GM19397 (cell line): ENCODE results near the gene ZNF280D.

Source experiments
- ATAC-seq: cut with Tn5 transposase; IDR thresholded peaks from one replicate; pipeline ENCODE4 v1.9.1; 2021; ENCODE audit warnings: mild to moderate bottlenecking, moderate library complexity; ENCODE audit not compliant: unreplicated experiment

The ZNF280D gene

DNA sequence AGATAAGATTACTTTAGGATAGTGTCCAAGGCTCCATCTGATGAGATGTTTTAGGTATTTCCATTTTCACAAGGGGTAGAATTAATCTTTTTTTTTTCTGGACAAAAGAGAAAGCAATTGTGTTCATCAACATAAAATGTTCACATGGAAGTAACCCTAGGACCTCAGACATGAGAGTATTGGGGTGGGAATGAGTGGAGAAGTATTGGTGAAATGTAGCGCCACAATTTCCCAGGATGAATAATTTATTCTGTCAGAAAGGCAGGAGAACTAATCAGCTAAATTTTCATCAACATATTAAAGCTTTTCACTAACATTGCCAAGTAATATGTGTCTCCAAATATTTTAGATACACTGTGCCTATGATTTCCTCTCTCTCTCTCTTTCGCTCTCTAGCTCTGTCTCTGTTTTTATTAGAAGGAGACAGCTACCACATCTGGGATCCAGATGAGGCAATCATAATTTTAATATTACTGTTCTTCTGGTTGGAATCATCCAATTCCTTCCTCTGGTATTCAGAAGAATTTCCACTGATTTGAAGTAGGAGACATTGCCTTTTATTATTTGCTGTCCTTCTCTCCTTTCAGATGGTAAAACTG is 21.6 kb upstream of the ZNF280D start:
- ATAC-seq, result no peak

DNA sequence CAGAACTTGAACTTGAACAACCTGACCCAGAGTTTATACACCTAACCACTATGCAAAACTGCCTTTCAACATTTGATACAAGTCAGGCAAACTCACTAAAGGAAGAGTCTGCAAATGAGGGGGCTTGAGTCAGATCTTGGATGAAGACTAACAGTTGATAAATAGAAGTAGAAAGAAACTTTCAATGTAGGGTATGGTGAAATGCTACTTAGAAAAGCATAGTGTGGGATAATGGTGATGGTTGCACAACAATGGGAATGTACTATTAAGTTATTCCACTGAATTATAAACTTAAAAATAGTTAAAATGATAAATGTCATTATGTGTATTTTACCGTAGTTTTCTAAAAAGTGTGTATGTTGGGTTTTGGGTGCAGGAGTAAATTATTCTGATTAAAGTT is 19.7 kb upstream of the ZNF280D start:
- no peak for ATAC-seq

DNA sequence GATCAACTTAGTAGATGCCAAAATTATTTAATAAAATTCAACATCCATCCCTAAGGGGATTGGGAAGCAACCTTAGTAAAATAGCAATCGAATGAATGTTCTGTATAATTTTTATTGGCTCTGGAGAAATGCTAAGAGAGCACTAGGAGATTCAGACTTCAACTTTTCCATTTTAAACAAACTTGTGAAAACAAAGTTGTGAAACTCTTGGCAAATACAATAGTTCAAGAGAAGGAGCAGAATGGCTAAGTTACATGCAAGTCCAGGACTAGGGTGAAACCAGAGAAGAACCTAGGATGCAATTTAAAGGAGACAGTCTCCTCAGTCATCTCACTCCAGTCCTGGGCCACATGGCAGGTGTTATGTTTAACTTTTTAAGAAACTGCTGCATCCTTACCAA is 16.7 kb upstream of the ZNF280D start:
- no peak for ATAC-seq

DNA sequence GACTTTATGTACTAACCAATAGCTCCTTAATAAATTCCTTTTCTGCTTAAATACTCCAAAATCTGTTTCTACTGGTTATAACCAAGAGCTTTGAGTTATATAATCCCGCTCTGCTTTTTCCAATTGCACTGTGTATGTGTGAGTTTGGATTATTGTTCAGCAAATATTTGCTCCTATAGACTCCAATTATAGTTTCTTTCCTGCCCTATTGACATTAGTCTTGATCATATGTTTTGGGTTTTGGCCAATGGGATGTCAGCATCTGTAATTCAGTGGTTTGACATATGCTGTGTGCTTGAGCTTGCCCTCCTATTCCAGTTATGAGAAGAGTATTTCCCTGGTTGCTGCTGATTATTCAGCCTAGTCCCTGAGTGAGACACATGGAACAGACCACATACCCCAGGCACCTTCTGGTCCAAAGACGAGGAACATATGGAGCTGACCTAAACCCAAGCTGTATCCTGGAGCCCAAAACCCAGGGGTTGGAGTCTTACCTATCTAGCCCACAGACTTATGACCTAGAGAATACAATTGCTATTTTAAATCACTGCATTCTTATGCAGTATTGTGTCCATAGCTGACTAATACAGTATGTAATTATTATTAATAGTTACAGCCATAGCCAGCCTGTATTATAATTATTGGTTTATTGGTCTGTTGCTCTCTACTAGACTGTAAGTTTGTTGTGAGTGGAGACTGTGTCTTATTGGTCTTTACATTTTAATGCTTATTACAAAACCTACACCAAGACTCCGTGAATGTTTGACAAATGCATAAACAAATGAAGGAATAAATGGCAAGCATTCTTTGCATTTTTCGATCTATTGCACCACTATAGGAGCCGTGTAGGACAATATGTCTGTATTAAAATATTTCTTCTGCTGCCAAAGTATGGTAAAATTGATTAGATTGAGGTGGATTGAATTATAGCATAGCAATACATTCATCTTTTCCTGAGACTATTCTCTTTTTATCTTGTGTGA is 11.7 kb upstream of the ZNF280D start:
- no peak for ATAC-seq

DNA sequence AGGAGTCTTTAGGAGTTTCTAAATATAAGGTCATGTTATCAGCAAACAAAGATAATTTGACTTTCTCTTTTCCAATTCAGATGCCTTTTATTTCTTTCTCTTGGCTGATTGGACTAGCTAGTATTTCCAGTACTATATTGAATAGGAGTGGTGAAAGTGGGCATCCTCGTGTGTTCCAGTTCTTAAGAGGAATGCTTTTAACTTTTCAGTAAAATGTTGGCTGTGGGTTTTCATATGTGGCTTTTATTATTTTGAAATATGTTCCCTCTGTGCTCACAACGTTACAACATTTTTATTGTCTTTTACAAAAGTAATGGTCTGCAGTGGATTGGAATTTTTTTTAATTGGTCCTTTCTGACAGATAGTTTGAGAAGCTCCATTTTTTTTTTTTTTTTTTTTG is 8.2 kb upstream of the ZNF280D start:
- no peak for ATAC-seq

DNA sequence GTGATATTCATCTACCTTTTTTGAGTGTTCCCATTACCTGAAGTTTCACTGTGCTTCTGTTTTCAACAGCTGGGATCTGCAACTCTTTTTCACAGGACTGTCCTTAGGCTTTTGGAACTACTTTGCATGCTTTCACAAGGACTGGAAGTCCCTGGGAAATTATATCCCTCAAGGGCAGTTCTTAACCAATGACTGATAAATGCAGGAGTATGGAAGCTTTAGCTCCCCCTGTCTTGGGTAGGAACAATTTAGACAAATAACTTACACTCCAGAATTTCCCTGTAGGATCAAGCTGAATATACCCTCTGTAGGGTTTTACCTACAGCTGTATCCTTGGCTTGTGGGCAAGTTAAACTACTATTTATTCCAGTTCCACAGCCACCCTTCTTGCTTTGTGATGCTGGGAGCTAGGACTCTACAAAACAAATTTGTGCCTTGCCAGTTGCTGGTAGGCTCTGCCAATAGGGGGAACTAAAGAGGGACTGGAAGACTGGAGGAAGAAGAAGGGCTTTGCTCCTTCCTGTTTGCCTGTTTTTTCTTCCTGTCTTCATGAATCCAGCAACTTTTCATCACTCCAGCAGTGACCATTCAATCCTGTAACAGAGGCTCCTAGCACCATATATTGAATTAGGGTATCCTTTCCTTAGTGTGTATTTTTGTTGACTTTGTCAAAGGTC is 6.8 kb upstream of the ZNF280D start:
- ATAC-seq, result no peak

DNA sequence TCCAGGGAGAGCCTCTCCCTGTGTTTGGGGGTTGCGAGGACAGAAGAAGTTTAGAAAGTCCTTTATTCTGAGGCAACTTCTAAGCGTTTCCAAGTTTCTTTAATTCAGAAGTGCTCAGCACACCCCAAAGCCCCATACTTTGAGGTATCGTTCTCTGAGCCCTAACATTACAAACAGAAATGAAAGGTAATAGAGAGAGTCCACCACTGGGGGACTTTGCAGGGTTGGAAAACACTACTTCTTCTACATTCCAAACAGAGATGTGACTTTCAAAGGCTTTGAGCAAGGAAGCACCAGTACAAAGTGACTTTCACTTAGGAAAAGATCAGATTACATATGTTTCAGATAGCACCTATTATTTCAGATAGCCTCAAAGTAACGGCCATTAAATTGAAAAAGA is 6.2 kb upstream of the ZNF280D start:
- no peak for ATAC-seq

DNA sequence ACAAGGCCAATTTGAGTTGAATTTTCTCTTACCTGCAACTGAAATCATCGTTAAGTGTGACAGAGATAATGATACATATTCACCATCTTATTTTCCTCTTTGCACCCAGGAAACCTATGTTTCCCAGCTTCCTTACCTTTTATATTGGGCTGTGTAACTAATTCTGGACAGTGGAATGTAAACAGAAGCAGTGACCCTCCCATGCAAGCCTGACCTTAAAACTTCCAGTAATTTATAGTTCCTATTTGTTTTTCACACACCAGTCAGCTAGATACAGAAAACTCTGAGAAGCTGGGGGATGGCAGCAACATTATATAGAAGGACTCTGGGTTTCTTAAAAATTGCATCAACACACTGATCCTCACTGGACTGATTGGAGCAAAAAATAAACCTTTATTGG is 4.5 kb upstream of the ZNF280D start:
- no peak for ATAC-seq

DNA sequence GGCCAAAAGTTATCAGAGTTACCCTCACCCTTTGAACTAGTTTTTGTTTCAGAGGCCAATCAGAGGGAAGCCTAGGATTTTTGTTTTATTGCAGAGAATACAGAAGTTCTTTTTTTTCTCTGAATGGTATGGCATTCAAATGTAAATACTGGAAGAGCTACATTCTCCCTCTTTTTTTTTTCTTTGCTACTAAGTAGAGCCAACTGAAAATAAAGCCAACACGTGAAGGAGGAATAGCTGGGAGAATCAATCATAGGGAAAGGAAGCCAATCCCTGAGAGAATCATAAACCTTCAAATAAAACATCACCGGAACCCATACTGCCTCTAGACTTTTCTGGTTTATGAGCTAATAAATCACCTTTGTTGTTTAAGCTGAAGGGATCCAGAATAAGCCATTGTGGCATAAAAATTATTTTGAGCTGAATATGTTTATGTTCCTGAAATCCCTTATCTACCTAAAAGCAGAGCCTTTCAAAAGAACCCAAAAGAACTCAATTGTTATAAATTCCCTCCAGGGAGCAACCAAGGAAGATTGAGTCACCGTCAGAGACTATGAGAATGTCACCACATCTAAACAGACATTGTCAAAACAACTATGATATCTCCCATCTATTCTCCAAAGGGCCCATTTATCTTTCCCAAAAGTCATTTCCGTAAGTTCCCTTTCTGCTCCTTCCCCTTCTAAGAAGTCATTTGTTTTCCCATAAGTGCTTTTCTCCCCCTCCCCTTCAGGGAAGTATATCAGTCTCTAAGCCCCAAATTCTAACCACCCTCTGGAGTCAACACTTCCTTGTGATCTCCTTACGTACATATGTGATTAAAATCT is 3.8 kb upstream of the ZNF280D start:
- no peak for ATAC-seq

DNA sequence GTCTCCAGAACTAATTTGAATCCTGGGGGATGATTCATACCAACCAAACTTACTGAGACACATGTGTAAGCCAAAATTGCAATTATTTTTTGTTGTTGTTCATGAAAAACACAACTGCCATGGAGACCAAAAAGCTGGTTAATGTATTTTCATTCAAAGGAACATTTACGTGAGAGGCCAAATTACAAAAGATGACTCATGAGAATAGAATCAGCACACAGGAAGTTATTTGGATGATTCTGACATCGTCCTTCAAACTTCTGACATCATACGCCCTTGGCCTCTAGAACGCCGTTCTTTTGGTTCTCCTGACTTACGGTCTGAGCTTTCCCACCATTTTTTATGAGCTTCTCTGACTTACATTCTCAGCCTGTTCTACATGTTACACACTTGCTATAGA is 3.0 kb upstream of the ZNF280D start:
- ATAC-seq, result no peak

DNA sequence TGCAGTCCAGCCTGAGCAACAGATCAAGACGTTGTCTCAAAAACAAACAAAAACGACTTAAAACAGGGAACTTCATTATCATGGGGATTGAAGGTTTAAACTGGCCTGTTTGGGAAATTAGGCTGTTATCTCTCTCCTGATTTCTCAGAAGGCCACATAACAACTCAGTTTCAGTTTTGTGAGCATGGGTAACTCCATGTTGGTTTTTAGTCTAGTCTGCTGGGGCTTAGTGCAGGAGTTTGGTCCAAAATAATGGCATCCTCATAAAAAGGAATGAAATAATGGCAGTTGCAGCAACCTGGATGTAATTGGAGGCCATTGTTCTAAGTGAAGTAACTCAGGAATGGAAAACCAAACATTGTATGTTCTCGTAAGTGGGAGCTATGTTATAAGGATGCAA is 2.3 kb upstream of the ZNF280D start:
- no peak for ATAC-seq

DNA sequence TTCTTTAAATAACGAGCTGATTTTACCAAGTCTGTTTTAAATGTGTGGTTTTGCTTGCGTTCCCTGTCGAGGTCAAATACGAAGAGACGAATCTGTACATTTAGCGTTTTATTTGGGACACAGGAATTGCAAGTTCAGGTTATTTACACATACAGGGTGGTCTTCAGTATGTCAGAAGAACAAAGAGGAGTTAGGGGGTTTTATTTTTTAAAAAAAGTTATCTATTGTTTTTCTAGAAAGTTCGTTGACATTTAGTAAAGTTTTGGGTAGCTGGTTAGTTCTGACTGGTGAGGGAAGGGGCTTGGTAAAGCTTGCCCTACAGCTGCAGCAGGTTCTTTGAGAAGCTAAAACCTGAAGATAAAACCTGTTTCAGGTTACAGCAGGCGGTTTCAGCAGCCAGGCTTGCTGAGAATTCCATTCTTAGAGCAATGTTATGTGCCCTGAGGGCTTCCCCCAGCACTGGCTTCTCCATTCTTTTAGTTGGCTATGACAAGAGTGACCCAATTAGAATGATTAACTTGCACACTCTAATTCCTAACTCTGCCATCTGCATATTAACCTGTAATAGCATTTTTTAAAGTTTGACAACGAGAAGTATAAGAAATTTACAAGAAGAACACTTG is 815 bp upstream of the ZNF280D start:
- no peak for ATAC-seq

DNA sequence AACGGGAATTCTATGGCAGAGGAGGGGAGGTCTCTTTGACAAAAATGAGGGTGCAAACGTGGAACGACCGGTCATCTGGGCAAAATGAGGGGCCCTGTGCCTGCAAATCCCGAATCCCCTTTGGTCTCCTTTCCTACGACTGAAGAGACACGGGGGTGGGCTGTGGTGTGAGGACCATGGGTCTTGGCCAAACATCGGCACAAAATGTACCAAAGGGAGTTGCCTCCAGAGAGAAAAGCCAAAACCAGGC is 498 bp downstream of the ZNF280D start:
- ATAC-seq, result no peak

DNA sequence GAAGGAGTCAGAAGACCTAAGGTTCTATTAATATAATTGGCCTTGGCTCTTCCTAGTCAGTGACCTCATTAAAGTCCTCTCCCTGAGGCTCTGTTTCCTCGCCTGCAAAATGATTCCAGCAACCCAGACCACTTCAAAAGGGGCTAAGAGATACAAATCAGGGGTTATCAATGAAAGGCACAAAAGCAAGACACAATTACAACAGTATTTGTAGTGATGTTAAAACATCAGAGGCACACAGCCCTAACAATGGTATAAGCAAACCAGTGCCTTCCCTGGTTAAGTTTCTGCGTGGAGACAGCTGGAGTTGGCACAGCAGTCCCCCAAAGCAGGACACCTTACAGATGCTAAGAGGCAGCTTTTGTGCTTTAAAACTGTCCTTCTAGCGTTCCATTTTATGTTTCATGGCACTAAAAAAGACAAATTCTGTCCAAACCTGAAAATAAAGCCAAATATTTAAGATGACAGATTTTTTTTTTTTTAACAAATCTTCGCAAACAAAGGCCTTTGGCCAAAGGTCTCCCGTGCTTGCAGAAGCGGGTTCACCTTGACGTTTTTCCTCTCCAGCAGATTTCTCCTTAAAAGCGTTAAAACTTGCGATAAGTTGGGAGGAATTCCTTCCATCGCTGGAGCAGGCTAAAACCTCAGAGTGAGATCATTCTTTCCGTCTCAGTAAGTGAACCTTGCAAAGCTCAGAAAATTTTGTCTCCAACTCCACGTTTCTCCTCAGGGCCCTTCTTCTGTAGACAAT is 999 bp downstream of the ZNF280D start:
- no peak for ATAC-seq

DNA sequence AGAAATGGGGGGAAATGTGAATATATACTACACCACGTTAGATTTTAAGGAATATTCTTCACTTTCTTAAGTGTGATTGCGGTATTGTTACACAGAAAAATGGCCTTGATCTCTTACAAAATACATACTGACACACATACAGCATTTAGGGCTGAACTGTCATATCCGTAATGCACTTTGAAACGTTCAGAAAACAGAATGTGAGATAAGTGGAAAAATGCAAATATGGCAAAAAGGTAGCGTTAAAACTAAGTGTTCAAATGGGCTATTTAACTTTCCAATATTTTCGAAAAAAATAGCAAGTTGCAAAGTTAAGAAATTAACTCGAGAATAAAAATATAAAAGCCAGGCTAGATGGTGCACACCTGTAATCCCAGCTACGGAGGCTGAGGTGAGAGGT is 1.8 kb downstream of the ZNF280D start:
- no peak for ATAC-seq

DNA sequence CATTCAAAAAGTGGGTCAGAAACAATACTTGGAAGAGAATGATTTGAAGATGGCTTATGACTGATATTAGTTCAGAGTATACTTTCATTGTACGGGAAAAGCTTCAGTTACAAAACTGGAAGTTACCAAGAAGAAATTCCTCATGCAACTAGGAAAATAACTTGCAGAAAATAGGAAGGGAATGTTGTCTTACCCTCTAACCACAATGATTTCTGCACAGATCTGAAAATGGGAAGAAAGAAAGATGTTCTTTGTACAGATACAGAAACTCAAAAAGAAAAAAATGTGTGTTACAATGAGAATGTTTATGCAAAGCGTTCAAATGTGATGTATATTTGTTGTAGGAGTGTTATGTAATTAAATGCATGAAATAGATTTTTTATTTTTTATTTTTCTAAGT is 3.7 kb downstream of the ZNF280D start:
- ATAC-seq, result no peak

DNA sequence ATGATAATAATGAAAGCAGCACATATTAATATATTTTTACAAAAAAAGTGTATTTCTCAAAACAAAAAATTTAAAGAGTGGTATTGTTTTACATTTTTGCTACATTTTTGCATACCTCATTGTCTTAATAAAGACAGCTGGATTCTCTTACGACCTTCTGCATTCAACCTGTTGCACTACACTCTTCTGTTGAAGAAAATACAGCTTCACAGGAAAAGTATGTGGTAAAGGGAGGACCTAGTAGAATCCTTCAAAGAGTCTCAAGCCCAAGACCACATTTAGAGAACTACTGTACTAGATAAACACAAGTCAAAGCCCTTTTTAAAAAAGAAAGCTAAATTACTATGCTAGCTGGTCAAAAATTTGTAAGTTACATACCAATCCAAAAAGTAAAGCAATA is 7.9 kb downstream of the ZNF280D start:
- ATAC-seq, result no peak

DNA sequence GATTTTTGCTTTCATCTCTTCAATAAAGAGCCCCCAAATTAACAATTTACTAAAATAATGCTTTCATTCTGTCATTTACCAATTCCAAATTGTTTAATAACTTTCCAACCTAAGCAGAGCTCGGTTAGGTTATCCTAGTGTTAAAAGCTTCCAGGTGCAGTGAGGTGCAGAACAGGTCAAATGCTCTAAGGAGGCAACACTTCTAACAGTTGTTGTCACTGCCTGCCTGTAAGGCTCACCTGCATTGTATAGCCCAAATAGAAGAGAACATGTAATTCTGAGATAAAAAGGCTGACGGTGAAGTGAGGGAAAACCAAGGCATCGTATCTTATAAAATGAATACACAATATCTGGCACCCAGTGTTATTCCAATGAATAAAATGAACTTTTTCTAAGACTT is 9.1 kb downstream of the ZNF280D start:
- ATAC-seq, result no peak

DNA sequence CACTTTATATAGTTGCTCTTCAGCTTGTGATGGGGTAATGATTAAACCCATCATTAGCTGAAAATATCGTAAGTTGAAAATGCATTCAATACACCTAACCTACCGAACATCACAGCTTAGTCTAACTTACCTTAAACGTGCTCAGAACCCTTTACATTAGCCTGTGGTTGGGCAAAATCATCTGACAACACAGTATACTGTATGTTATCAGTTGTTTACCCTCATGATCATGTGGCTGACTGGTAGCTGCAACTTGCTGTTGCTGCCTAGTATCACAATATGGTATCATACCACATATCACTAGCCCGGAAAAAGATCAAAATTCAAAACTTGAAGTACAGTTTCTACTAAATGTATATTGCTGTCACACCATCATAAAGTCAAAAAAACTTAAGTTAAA is 9.5 kb downstream of the ZNF280D start:
- no peak for ATAC-seq
